Esophagus muscularis mucosa (tissue), 4 donors: ENCODE data around the gene NUP35.

Source experiments
- EP300 ChIP-seq: sonication (generic); formaldehyde crosslinking; IDR thresholded peaks from one replicate; pipeline ENCODE4 v1.6.1; 2017; ENCODE audit warnings: antibody characterized with exemption
- POLR2A ChIP-seq: fragments of 450-650 bp; IDR thresholded peaks from one replicate; pipeline ENCODE4 v1.6.1; 2017; ENCODE audit warnings: antibody characterized with exemption, moderate library complexity, mild to moderate bottlenecking, low read depth
- POLR2AphosphoS5 ChIP-seq, 2 donors: sonication (generic); formaldehyde crosslinking; IDR thresholded peaks; one replicate each; pipeline ENCODE4 v1.6.1; 2017; ENCODE audit warnings: antibody characterized with exemption in 2 of 2
- TF ChIP-seq, protein P1 (sequence below), 3 experiments: fragments of 200-600 bp in 2 of 3; fragments of 450-650 bp in 1 of 3; sonication (generic) in 2 of 3; IDR thresholded peaks; one replicate each; pipeline ENCODE4 v1.5.1; 2017 to 2019; ENCODE audit warnings: antibody characterized with exemption in 3 of 3, mild to moderate bottlenecking in 2 of 3, moderate library complexity in 1 of 3

- TF ChIP-seq, protein P1, sequence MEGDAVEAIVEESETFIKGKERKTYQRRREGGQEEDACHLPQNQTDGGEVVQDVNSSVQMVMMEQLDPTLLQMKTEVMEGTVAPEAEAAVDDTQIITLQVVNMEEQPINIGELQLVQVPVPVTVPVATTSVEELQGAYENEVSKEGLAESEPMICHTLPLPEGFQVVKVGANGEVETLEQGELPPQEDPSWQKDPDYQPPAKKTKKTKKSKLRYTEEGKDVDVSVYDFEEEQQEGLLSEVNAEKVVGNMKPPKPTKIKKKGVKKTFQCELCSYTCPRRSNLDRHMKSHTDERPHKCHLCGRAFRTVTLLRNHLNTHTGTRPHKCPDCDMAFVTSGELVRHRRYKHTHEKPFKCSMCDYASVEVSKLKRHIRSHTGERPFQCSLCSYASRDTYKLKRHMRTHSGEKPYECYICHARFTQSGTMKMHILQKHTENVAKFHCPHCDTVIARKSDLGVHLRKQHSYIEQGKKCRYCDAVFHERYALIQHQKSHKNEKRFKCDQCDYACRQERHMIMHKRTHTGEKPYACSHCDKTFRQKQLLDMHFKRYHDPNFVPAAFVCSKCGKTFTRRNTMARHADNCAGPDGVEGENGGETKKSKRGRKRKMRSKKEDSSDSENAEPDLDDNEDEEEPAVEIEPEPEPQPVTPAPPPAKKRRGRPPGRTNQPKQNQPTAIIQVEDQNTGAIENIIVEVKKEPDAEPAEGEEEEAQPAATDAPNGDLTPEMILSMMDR (IDR thresholded peaks at IDR 0.05) = no peak
- TF ChIP-seq EP300 = no peak
- TF ChIP-seq POLR2AphosphoS5 (IDR thresholded peaks at IDR 0.05) = no peak
- TF ChIP-seq POLR2A = no peak
These were observed 48.1 kb downstream of the NUP35 start for GRCh38 chr2:183172220-183172887.
